ENCODE measurements around the gene MYRF.

The MYRF gene

DNA sequence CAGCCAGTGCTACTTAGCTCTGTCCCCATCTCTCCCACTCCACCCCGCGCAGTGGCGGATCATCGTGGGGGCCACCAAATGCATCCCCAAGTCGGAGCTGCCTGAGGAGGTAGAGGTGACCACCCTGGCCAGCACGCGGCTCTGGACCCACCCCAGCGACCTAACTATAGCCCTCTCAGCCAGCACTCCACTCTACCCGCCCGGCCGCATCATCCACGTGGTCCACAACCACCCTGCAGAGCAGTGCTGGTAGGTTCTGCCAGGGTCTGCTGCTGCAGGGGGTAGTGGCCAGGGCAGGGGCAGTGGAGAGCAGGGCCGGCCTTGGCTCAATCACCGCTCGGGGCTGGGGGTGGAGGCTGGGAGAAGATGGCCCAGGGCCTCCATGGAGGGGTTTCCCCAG is 13.0 kb upstream of the MYRF start:
- DNase-seq (ENCODE audit: low read depth) = no peak

DNA sequence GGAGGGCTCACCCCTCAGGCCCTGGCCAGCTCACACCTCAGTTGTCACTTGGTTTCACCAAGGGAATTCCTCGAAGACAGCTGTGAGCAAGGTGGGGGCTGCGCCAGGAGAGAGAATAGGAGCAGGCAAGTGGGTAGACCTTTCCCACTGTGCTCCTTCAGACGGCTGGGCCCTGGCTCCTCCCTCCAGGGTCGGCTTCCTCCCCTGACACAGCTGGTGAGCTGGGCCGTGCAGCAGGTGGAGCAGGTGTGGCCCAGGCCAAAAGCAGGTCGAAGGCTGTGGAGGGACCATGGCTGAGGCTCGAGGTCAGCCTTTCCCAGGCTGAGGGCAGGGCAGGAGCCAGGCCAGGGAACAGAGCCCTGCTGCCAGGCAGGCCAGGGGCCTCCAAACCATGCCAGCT is 12.5 kb upstream of the MYRF start:
- no peak for DNase-seq (ENCODE audit: low read depth)

DNA sequence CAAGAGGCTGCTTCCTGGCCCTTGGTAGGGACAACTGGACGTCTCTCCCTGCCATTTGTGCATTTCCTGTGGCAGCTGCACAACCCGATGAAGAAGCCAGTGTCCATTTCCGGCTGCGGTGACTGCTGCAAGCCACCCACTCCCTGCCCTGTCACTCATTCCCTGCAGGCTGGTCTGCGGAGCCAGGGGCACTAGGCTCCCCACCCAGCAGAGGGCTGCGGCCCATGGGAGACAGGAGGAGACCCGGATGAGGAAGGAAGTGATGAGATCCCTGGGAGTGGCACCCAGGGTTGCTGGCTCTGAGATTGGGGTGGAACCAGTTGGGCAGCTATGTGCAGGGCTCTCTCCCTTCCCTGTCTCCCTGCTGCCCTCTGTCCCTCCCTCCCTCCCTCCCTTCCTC is 10.0 kb upstream of the MYRF start:
- DNase-seq (ENCODE audit: low read depth) = no peak

DNA sequence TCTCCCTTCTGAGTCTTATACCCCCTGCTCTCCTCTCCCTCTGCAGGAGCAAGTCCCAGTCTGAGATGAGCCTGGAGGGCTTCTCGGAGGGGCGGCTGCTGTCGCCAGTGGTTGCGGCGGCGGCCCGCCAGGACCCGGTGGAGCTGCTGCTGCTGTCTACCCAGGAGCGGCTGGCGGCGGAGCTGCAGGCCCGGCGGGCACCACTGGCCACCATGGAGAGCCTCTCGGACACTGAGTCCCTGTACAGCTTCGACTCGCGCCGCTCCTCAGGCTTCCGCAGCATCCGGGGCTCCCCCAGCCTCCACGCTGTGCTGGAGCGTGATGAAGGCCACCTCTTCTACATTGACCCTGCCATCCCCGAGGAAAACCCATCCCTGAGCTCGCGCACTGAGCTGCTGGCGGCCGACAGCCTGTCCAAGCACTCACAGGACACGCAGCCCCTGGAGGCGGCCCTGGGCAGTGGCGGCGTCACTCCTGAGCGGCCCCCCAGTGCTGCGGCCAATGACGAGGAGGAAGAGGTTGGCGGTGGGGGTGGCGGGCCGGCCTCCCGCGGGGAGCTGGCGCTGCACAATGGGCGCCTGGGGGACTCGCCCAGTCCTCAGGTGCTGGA is 8.8 kb upstream of the MYRF start:
- DNase-seq (ENCODE audit: low read depth) = no peak

DNA sequence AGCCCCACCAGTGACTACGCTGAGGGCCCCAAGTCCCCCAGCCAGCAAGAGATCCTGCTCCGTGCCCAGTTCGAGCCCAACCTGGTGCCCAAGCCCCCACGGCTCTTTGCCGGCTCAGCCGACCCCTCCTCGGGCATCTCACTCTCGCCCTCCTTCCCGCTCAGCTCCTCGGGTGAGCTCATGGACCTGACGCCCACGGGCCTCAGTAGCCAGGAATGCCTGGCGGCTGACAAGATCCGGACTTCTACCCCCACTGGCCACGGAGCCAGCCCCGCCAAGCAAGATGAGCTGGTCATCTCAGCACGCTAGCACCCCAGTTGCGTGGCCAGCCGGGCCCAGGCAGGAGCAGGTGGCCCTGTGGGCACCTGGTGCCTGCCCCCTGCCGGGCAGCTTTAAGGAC is 8.3 kb upstream of the MYRF start:
- DNase-seq (ENCODE audit: low read depth) = no peak

DNA sequence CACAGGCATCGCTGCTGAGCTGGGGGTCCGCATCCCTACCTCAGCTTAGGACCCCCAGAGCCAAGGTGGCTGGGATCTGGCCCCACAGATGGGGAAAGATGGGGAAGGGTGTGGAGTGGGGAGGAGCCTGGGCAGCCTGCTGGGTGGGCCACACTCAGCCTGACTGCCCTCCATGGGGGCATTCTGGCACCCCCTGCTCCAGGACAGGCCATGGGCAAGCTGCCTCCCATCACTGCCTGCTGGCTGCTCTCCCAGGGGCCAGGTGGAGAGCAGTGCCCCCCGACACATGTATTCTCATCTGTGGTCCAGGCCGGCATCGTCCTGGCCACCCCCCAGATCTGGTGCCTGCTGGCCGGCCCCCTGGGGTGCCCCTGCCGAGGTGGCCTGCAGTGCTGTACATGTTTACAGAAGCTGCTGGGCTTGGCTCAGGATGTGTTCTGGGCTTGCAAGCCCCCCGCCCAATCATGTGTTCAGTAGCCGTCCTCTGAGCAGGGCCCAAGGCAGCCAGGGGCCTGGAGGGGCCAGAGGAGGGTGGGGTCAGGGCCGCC is 7.8 kb upstream of the MYRF start:
- DNase-seq (ENCODE audit: low read depth) = no peak

DNA sequence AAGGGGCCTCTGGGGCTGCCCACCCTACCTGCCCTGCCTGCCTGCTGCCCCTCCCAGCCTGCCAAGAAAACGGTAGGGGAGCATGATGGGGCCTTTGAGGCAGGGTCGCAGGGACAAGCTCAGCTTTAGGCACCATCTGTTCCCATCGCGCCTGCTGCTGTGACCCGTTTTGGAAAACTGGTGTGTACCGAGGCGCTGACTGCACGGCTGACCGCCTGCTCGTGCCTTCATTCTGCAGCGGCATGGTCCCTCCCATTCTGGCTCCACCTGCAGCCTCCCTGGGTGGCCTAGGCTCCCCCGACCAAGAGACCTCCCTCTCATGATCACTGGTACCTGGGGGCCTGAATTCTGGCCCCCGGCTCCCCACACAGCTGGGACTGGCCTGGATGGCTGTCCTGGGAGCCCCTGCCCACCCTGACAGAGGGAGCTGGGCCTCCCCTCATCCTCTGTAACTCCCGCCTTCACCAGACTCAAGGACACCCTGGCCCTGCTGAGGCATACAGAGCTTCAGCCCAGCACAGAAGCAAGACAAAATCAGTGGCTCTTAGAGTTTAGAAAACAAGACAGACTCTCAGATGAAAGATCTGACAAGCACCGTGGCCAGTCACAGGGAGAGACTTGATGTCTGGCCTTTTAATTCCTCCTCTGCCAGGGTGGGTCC is 6.5 kb upstream of the MYRF start:
- DNase-seq (ENCODE audit: low read depth) = no peak

DNA sequence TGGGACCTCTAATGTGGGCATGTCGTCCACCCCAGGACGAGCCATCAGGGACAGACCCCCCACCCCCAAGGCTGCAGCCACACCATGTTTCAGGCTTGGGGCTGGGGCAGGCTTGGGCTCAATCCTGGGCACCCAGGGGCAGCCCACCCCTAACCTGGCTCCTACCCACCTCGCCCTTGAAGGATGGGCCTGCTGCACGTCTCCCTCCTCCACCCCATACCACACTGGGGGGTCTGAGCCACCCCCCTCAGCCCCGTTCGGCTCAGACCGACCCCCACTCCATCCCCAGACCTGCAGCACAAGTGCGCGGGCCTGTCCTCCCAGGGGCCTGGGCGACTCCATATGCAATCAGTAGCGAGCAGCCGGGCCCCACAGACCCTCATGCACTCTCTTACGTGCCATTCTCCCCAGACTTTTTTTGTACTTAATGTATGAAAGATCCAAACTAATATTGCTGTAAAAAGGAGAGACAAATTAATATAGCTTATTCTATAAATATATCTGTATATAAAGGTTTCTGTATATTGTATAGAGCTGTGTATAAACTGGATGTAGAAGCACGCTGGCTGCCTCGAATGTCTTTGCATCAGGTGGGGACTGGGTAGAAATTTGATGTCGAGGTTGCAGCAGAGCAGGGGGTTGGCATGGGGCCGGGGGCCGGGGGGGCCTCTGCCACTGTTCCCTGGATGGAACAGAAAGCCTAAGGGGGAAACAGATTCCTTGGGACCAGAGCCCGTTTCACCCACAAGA is 5.8 kb upstream of the MYRF start:
- DNase-seq (ENCODE audit: low read depth) = no peak

DNA sequence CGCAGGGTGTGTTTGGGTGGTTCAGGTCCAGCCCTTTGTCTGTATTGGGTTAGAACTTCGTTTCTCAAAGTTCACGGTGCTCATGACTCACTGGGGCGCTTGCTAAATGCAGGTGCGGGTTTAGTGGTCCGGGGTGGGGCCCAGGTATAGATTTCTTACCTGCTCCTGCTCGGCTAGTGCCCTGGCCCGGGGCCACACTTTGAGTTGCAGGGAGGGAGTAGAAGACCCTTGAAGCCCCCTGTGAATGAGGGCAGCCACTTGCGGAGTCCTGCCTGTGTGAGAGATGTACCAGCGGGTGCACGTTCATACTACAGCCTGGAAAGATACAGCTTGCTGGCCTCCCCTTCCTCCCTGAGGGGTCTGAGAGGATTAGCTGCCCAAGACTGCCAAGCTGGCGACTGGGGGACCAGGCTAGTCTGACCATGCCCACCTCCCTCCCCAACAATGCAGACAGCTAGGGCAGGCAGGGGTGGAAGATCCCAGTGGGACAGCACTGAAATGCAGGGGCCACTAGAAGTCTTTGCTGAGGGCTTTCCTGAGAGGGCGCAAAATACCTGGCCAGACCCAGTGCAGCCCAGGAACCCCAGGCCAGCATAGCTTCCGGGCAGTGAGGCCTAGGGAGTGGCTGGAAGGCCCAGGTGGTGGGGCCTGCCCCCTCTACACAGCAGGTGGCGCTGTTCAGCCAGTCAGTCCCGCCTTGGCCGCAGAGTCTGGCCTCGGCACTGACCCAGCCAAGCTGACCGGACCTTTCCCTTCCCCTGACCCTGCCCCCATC is 5.1 kb upstream of the MYRF start:
- no peak for DNase-seq (ENCODE audit: low read depth)

DNA sequence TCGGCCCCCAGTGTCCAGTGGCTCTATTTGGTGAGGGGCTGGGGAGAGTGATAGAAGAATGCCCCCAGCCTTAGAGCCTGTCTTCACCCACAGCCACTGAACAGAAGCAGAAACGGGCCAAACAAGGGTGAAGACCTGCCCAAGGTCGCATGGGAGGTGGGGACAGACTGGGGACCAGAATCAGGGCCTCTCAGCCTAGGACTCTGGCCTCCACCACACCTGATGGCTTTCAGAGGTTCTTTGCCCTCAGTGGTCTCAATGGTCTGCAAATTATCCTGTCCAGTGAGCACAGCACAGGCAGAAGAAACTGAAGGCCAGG is 4.5 kb upstream of the MYRF start:
- DNase-seq (ENCODE audit: low read depth) = no peak

DNA sequence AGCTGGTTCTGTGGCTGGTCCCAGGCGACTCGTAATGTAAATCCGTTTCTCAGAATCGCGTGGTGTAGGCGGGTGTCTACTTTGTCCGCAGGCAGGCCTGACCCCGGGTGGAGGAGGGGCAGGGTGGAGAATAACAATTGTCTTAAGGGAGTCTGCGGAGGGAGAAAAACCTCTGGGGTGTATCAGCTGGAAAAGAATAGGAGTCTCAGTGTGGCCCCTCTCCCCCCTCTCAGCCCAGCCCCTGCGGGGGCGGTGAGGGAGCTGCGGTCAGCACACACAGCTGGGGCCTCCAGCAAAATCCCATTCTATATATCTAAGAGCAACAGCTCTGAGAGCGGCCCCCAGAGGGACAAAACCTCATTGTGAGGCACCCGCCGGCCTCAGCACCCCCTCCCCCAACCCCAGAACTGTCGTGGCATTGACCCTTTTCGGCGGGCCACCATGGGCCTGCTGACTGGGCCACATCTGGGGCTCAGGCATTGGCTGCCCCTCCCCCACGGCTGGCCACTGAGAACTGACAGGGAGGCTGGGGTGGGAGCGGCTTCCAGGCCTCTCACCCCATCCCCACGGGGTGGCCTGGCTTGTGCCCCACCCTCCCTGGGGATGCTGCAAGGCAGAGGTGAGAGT is 2.7 kb upstream of the MYRF start:
- DNase-seq (ENCODE audit: low read depth) = no peak

DNA sequence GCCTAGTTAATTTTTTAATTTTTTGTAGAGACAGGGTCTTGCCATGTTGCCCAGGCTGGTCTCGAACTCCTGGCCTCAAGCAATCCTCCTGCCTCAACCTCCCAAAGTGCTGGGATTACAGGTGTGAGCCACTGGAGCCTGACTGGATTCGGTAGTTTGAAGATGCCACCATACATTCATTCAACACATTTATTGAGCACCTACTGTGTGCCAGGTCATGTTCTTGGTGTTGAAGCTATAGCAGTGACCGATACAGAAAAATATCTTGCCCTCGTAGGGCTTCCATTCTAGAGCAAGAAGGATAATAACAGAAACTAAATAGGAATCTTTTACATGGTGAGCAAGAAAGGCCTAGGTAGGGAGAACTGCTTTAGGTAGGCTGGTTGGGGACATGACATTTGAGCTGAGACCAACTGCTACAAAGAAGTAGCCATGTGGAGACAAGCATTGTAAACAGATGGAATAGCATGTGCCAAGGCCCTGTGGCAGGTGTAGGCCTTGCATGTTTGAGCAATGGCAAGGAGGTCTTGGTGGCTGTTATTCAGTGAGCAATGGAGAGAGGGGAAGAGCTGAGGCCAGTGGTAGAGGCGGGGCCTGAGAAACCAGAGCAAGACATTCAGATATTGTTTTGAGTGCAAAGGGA is 1.7 kb upstream of the MYRF start:
- no peak for DNase-seq (ENCODE audit: low read depth)

DNA sequence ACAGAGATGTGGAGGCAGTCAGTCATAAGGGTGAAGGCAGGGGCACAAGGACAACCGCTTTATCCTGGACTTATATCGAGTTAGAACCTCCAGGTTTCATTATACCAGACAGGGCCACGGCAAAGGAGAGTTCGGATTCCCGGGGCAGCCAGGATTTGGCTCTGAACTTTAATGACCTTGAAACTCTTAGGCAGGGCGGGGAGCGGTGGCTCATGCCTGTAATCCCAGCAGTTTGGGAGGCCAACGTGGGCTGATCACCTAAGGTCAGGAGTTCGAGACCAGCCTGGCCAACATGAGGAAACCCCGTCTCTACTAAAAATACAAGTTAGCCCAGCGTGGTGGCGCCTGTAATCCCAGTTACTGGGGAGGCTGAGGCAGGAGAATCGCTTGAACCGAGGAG is 1.1 kb upstream of the MYRF start:
- no peak for DNase-seq (ENCODE audit: low read depth)

DNA sequence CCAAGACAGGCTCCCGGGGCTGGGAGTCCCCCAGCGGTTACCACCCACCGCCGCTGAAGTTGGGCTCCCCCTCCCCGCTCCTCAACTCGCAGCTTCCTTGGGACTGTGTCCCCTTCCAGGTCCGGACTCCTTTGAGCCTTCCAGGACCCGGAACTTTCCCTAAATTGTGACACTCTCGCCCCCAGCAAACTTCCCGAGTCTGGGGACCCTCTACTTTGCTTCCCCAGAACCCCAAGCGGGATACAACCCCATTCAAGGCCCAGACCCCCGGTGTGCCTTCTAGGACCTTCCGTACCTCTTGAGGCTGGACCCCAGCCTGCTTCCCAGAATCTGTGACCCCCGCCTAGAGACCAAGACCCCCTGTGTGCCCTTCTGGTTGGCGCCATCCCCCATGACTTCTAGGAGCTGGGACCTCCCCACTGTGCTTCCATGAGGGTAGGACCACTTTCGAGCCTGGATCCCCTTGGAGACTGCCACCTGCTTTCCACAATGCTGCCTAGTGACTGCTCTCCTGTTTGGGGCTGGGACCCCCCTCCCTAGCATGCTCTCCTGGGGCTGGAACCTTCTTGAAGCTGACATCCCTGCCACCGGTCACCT is 587 bp downstream of the MYRF start:
- no peak for DNase-seq (ENCODE audit: low read depth)

DNA sequence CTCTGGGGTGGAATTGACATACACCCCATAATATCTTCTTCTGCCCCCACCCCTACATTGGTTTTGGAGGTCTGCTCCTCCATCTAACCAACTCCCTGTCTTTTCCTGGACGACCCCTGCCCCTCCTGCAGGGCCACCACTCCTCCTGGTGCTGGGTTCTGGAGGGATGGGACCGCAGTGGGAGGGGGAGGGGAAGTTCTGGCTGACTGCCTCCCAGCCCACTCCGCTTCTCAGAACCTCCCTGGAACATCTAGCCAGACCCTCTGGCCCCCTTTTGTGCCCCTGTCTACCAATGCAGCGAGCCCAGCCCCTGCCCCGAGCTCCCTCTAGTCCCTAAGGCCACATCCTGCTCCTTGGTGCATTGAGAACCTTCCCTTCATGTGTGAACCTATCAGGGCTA is 1.2 kb downstream of the MYRF start:
- DNase-seq (ENCODE audit: low read depth) = no peak

DNA sequence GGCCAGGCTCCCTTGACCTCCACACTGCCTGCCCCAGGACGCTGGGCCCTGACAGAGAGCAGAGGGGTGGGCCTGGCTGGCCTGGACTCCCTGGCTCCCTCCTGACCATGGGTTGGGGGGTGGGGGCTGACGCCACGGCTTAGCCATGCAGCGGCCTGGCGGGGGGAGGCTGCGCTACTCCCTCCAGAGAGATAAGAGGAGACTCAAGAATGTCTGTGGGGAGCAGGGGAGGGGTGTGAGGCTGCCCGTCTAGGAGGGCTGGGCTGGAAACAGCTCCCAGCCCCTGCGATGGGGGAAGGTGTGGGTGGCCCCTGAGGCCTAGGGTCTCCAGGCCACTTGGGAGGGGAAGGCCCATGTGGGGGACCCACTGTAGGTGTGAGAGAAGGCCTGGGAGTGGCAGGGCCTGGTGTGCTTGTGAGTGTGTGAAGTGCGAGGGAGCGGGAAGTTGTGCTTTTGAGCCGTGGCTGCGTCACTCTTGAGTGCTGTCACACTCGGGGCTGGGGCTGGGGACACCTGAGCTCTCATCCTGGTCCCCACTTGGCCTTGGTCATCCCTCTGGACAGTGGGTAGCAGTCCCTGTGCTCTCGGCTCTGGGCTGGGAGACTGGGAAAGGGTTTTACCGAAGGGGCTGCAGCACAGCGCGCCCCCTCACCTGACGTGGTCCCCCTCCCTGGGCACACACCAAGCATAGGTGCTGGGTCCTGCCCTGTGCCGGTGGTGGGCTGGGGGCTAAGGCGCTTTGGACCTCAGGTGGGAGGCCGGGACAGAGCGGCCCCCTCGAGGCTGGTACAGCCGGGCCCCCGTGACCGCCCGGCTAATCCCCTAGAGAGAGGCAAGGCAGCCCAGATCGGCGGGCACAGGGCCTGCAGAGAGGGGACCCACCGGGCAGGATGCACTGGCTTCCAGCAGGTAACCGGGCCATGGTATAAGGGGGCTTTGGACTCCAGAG is 2.4 kb downstream of the MYRF start:
- no peak for DNase-seq (ENCODE audit: low read depth)

DNA sequence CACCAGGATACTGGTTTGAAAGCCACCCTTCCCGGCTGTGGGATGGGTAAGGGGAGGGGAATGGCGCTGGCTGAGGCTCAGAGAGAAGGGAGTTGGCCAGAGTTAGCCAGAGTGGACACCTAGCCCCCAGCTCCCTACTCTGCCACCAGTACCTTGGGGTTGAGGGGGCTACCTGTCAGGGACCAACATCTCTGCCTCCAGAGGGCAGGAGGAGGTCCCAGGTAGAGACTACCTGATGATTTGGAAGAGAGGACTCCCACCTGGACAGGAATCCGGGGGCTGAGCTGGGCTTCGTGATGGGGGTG is 3.7 kb downstream of the MYRF start:
- DNase-seq (ENCODE audit: low read depth) = no peak

DNA sequence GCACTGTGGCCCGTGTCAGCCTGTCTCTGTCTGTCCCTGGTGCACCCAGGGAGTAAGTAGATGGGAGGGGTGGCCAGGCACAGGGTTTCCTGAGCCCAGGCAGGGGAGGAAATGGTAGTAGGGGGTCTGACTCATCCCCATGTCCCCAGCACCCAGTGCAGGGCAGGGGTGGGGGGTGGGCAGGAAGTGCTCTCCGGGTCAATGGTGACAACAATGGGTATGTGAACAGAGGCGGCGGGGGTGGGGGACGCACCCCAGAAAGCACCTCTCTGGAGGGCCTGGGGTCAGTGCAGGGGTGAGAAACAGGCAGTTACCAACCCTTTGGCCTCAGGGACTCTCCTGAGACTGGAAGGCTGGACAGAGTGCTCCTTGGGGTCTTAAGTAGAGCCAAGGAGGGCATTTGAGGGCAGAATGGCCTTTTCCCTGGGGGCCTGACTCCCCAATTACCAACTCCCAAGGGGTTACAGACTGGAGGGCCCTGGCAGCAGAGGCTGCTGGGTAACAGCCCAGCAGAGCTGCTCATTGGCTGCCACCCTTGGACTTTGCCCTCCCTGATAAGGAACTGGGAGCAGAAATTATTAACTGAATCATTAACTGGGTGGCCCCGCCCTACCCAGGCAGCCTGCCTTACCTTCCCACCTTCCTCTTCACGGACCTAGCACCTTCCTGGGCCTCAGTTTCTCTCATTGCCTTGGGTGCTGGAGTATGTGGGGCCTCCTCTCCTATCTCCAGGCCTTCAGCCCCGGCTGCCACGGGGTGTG is 4.2 kb downstream of the MYRF start:
- DNase-seq (ENCODE audit: low read depth) = no peak

DNA sequence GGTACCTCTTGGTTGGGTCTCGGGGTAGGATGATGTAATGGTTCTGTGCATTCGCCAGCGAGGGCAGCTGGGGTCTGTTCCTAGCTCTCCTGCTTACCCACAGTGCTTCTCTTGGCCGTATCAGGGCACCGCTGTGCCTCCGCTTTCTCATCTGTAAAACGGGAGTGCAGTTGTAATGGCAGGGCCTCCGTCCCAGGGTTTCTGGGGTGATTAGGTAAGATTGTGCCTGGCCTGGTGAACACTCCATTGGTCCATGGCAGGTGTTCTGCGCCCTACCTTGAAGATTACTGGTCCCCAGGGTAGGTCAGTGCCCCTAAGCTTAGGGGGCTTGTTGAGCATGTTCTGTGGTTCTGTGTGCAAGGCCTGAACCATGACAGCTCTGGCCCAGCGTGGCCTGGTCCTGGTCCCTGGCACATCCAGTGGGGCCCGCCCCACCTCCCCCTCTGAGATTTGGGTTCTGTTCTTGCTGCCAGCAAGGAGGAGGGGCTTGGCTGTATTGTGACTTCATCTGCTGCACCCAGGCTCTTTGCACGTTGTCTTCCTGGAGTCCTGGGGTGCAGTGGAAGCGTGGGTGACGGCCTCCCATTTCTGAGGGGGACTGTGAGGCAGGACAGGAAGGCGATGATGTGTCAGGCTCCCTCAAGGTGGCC is 4.9 kb downstream of the MYRF start:
- no peak for DNase-seq (ENCODE audit: low read depth)
